HepG2 (cell line): Measurements from ENCODE around the gene PIKFYVE.

Experiments
- CTCF ChIP-seq: sonication (generic); formaldehyde crosslinking; IDR thresholded peaks from 2 replicates; pipeline ENCODE4 v1.5.0; 2020; ENCODE audit warnings: mild to moderate bottlenecking, missing genetic modification reagents, moderate library complexity
- GMEB1 ChIP-seq: sonication (generic); formaldehyde crosslinking; IDR thresholded peaks from 2 replicates; pipeline ENCODE4 v1.5.1; 2020; ENCODE audit warnings: missing genetic modification reagents, mild to moderate bottlenecking, borderline replicate concordance
- HDAC1 ChIP-seq: sonication (generic); formaldehyde crosslinking; IDR thresholded peaks from 2 replicates; pipeline ENCODE4 v1.5.1; 2020; ENCODE audit warnings: mild to moderate bottlenecking, missing genetic modification reagents
- RELA ChIP-seq: sonication (generic); formaldehyde crosslinking; IDR thresholded peaks from 2 replicates; pipeline ENCODE4 v1.4.0; 2020; ENCODE audit warnings: missing genetic modification reagents
- SP1 ChIP-seq, 2 experiments: fragments of 450-650 bp in 1 of 2; sonication (generic) in 1 of 2; formaldehyde crosslinking in 1 of 2; IDR thresholded peaks; 2 replicates each; pipeline versions ENCODE4 v1.4.0 to v1.6.1; 2016 to 2020; ENCODE audit warnings: missing genetic modification reagents in 1 of 2
- STAT6 ChIP-seq: sonication (generic); formaldehyde crosslinking; IDR thresholded peaks from 2 replicates; pipeline ENCODE4 v1.4.0; 2020; ENCODE audit warnings: missing genetic modification reagents, mild to moderate bottlenecking, borderline replicate concordance
- TAF1 ChIP-seq: sonication (generic); formaldehyde crosslinking; IDR thresholded peaks from 2 replicates; pipeline ENCODE4 v1.4.0; 2020; ENCODE audit warnings: missing genetic modification reagents
- ZBTB7A ChIP-seq: sonication (generic); formaldehyde crosslinking; IDR thresholded peaks from 2 replicates; pipeline ENCODE4 v1.8.0; 2022; ENCODE audit warnings: mild to moderate bottlenecking, missing genetic modification reagents
- ZNF777 ChIP-seq: sonication (generic); formaldehyde crosslinking; IDR thresholded peaks from 2 replicates; pipeline ENCODE4 v1.4.0; 2020; ENCODE audit warnings: missing genetic modification reagents
- ZNF878 ChIP-seq: sonication (generic); formaldehyde crosslinking; IDR thresholded peaks from 2 replicates; pipeline ENCODE4 v1.8.1; 2023; ENCODE audit warnings: mild to moderate bottlenecking, missing genetic modification reagents, moderate library complexity

GRCh38 chr2:208279236-208279635, 13.2 kb downstream of the PIKFYVE start:
- TF ChIP-seq ZBTB7A (CRISPR knock-in tag) (no peak), ZNF777 (no peak), CTCF (CRISPR knock-in tag) (no peak), TAF1 (CRISPR knock-in tag) (no peak), HDAC1 (CRISPR knock-in tag) (no peak), SP1 (IDR thresholded peaks at IDR 0.05) (no peak), SP1 (CRISPR knock-in tag; IDR thresholded peaks at IDR 0.05) (no peak), RELA (CRISPR knock-in tag) (no peak), STAT6 (no peak), GMEB1 (CRISPR knock-in tag) (no peak), ZNF878 (no peak)
